ENCODE results near the gene NDE1. TPM values are rescaled to one million over a fixed set of nuclear protein-coding genes. Genes with fewer than 3 reads are reported as not detected.

The NDE1 gene
- 97.1 and 106 TPM in 2 replicates for total RNA-seq (2011; cell fraction: chromatin; rRNA removed; ENCODE audit: low replicate concordance)
- total RNA-seq (2011; cell fraction: nucleolus; rRNA removed) = 52.9 and 59.7 TPM in 2 replicates
- 67.1 and 73.9 TPM in 2 replicates for total RNA-seq (2011; cell fraction: nucleoplasm; rRNA removed)
- total RNA-seq (2014; rRNA removed) (27.5 and 28.2 TPM in 2 replicates), total RNA-seq (2014; rRNA removed; fragmentation: Illumina TruSeq; extraction: Trizol) (34.7 and 43.9 TPM in 2 replicates), total RNA-seq (2015; rRNA removed; fragmentation: Illumina TruSeq; extraction: Trizol) (29.0 and 30.0 TPM in 2 replicates), total RNA-seq (2021) (48.2 and 59.9 TPM in 2 replicates), polyA plus RNA-seq (2011; rRNA removed) (21.7 and 24.8 TPM in 2 replicates), polyA plus RNA-seq (2014; fragmentation: Illumina TruSeq; extraction: Trizol) (39.2 and 40.4 TPM in 2 replicates), polyA plus RNA-seq (2014; fragmentation: Nextera tagmentation; extraction: Ambion mirVana) (1 to 10 TPM; 3.1 to 3.6 TPM), polyA plus RNA-seq (2014; rRNA removed) (31.0 and 32.2 TPM in 2 replicates), polyA minus RNA-seq (2011; rRNA and poly(A)+ RNA removed) (31.2 and 32.1 TPM in 2 replicates), Bru-seq, nascent RNA (percentile 64 among the genes with signal in this experiment), BruChase-seq, experiment 1, labeled RNA remaining after a 2-hour chase (percentile 69 among the genes with signal in this experiment), BruChase-seq, experiment 2, labeled RNA remaining after a 6-hour chase (percentile 68 among the genes with signal in this experiment)
- 24.6 and 27.8 TPM in 2 replicates for polyA plus RNA-seq (2011; cell fraction: cytosol; rRNA removed)
- polyA plus RNA-seq (2011; cell fraction: nucleus; rRNA removed) = 18.8 and 22.8 TPM in 2 replicates
- 30.4 and 37.2 TPM in 2 replicates for polyA plus RNA-seq (2012)
- polyA minus RNA-seq (2011; cell fraction: cytosol; rRNA and poly(A)+ RNA removed) = 27.2 and 29.6 TPM in 2 replicates
- polyA minus RNA-seq (2011; cell fraction: nucleus; rRNA and poly(A)+ RNA removed) = 15.2 and 21.0 TPM in 2 replicates
- long read RNA-seq, experiment 1, transcript NDE1-201 (9 exons, 3,221 nt) = major isoform, 15 of 60 reads
- long read RNA-seq, experiment 1, partial matches to known transcripts = 21 of 60 reads
- long read RNA-seq, experiment 1, other reads (novel, unspliced or antisense) = 24 of 60 reads
- long read RNA-seq, experiment 2, partial matches to known transcripts = 4 of 26 reads
- long read RNA-seq, experiment 2, other reads (novel, unspliced or antisense) = 20 of 26 reads
- long read RNA-seq, experiment 3, transcript NDE1-201 (9 exons, 3,221 nt) = major isoform, 5 of 9 reads
- long read RNA-seq, experiment 3, partial matches to known transcripts = 1 of 9 reads
- long read RNA-seq, experiment 3, other reads (novel, unspliced or antisense) = 3 of 9 reads

GRCh38 chr16:15650019-15650697, at the start of gene NDE1:
TSS of gene NDE1 (plus strand) at chr16:15650245. CDS start at chr16:15664779, 14,534 bp downstream.
- Histone ChIP-seq H2AFZ (ENCODE audit: low read depth, low read length) (peak within 1 kb of the TSS; percentile 92), H3K9me1 (ENCODE audit: control insufficient read depth, insufficient read depth, low read length) (no peaks in the 10 kb centered on the region), H3K4me3 (peak within 1 kb of the TSS; percentile 85), H4K20me1 (replicated peaks; ENCODE audit: control insufficient read depth, insufficient read depth, low read length) (0 out of 2 replicates have a peak, but pooled peaks cover 3% of the 10 kb centered on the region), H3K9me3 (replicated peaks; ENCODE audit: control insufficient read depth, insufficient read depth, low read depth, low read length) (no peaks in the 10 kb centered on the region), H3K27ac (ENCODE audit: extremely low read depth, low read depth, low read length) (peak within 1 kb of the TSS; percentile 84), H3K36me3 (ENCODE audit: control insufficient read depth, insufficient read depth, low read length) (peaks cover 17% of the 10 kb centered on the region; the same call in 2 of the 3 replicates), H3K27me3 (ENCODE audit: control insufficient read depth in 2 of 2, insufficient read depth in 2 of 2, low read length in 2 of 2) (no peaks in the 10 kb centered on the region), H3K79me2 (ENCODE audit: control insufficient read depth, insufficient read depth, low read length) (peaks cover 50% of the 10 kb centered on the region), H3K4me2 (ENCODE audit: insufficient read depth, low read length) (peak within 1 kb of the TSS; percentile 89), H3K4me1 (replicated peaks in 1 of 2; ENCODE audit: control insufficient read depth in 2 of 2, insufficient read depth in 2 of 2, low read length in 2 of 2) (peaks cover 9 to 19% of the 10 kb centered on the region in 2 experiments; a peak in 3 of 5 replicates), H3K9ac (ENCODE audit: insufficient read depth in 1 of 2, low read depth in 2 of 2, low read length in 2 of 2) (peak within 1 kb of the TSS; percentile 90 to 96)
- CTCF ChIA-PET (ENCODE audit: low intra/inter-chr PET ratio) = interaction anchor here (0.6 kb wide), 1 partner anchor 16 kb away, joined by 4 read pairs; no protein-coding TSS in a partner anchor
- FAIRE-seq (peak; percentile 73), ATAC-seq (peak; percentile 99), DNase-seq (ENCODE audit: extremely low read depth in 1 of 4, low spot score in 3 of 4) (peak; percentile 95 to 99 (median 98))
- WGBS (ENCODE audit: insufficient coverage, low coverage, missing lambda C conversion rate) = under 1% methylated on average over 24 of the region's 71 CpGs
- intact Hi-C loops (cut with micrococcal nuclease) (no loop called here), in situ Hi-C loops (cut with MboI) (no loop called here)
- POLR2A ChIA-PET = interaction anchor here (0.6 to 1.6 kb wide), 5 partner anchors 8 to 1639 kb away, joined by 3 to 8 read pairs (median 3); partner anchors contain the start of gene MARF1
- no TSS peak for BruUV-seq (replicated peaks)
- TF ChIP-seq TBP (optimal IDR thresholded peaks at IDR 0.05; ENCODE audit: low read depth, low read length) (no peak), MAZ (CRISPR knock-in tag; conservative IDR thresholded peaks at IDR 0.05 in 1 of 2, IDR thresholded peaks at IDR 0.05 in 1 of 2) (peak; percentile 48 to 69), E2F6 (IDR thresholded peaks at IDR 0.05; ENCODE audit: borderline replicate concordance in 1 of 2, extremely low read depth in 1 of 2, insufficient read depth in 1 of 2, insufficient read length in 1 of 2, low read depth in 1 of 2, low read length in 1 of 2, poor library complexity in 1 of 2, severe bottlenecking in 1 of 2) (peak; percentile 68 to 92), CTCF (IDR thresholded peaks at IDR 0.05 in 2 of 3, conservative IDR thresholded peaks at IDR 0.05 in 1 of 3; ENCODE audit: insufficient read depth in 2 of 3, low read depth in 1 of 3, low read length in 3 of 3) (0 out of 6 replicates have a peak, but pooled peaks of 1 of the 3 experiments have one; percentile 4), CHD1 (IDR thresholded peaks at IDR 0.05; ENCODE audit: low read length) (no peak), THAP12 (CRISPR knock-in tag; IDR thresholded peaks at IDR 0.05) (peak; percentile 73), ATF1 (CRISPR knock-in tag; IDR thresholded peaks at IDR 0.05) (no peak), ATF1 (tag; IDR thresholded peaks at IDR 0.05) (peak; percentile 65), RBBP5 (IDR thresholded peaks at IDR 0.05; ENCODE audit: borderline replicate concordance, insufficient read depth, low read length, poor library complexity, severe bottlenecking) (peak; percentile 56)
